ENCODE results near the gene FOXN3. TPM values are rescaled to one million over a fixed set of nuclear protein-coding genes. Genes with fewer than 3 reads are reported as not detected.

Gene FOXN3
- total RNA-seq, 2 donors from 2014 or later: 61.2 to 84.1 TPM

GRCh38 chr14:89167705-89168104 lies 249.3 kb downstream of the FOXN3 start:
- 86 to 92% methylated on average over 5 to 6 of the region's 6 CpGs for WGBS, 2 experiments (ENCODE audit: insufficient coverage in 1 of 2, insufficient read length in 1 of 2)
- H3K36me3 ChIP-seq (ENCODE audit: control insufficient read depth, insufficient read depth, low read length): no peaks in the 10 kb centered on the region
- H3K9me3 ChIP-seq (ENCODE audit: control insufficient read depth, low read length): peaks cover 13% of the 10 kb centered on the region
- H3K4me3 ChIP-seq (ENCODE audit: low read length): no peak overlapping the region
- Mint-ChIP-seq H3K9me3 (peaks cover 14% of the 10 kb centered on the region), H3K4me3 (no peak overlapping the region), H3K36me3 (ENCODE audit: low read depth) (peaks cover 52% of the 10 kb centered on the region), H3K27me3 (ENCODE audit: insufficient read depth) (no peaks in the 10 kb centered on the region), H3K4me1 (no peaks in the 10 kb centered on the region), H3K27ac (no peak overlapping the region)
- H3K9ac ChIP-seq (ENCODE audit: extremely low read depth, low read length, poor library complexity, severe bottlenecking): no peak overlapping the region
- TF ChIP-seq CTCF (conservative IDR thresholded peaks at IDR 0.05): no peak
- no peak overlapping the region for H3K27ac ChIP-seq (ENCODE audit: low read depth, low read length)
- DNase-seq: no peak
- no peaks in the 10 kb centered on the region for H3K4me1 ChIP-seq (ENCODE audit: control insufficient read depth, insufficient read depth, low read length)
- H3K27me3 ChIP-seq (ENCODE audit: control insufficient read depth, insufficient read depth, low read length, poor library complexity, severe bottlenecking): no peaks in the 10 kb centered on the region

- Histone ChIP-seq H3K36me3 (ENCODE audit: control insufficient read depth, insufficient read depth, low read length) (peaks cover 3% of the 10 kb centered on the region), H3K4me1 (ENCODE audit: control insufficient read depth, insufficient read depth, low read length) (no peaks in the 10 kb centered on the region), H3K9ac (ENCODE audit: extremely low read depth, low read length, poor library complexity, severe bottlenecking) (no peak overlapping the region), H3K27me3 (ENCODE audit: control insufficient read depth, insufficient read depth, low read length, poor library complexity, severe bottlenecking) (no peaks in the 10 kb centered on the region), H3K9me3 (ENCODE audit: control insufficient read depth, low read length) (peaks cover 3% of the 10 kb centered on the region), H3K4me3 (ENCODE audit: low read length) (no peak overlapping the region), H3K27ac (ENCODE audit: low read depth, low read length) (no peak overlapping the region)
- Mint-ChIP-seq H3K4me3 (no peak overlapping the region), H3K4me1 (no peaks in the 10 kb centered on the region), H3K36me3 (ENCODE audit: low read depth) (peaks cover 52% of the 10 kb centered on the region), H3K9me3 (peaks cover 7% of the 10 kb centered on the region), H3K27ac (no peak overlapping the region), H3K27me3 (ENCODE audit: insufficient read depth) (no peaks in the 10 kb centered on the region)
- DNase-seq: no peak
- no peak for TF ChIP-seq CTCF (conservative IDR thresholded peaks at IDR 0.05)
- WGBS, 2 experiments (ENCODE audit: insufficient coverage in 1 of 2, insufficient read length in 1 of 2): 92 to 98% methylated on average over 4 of the region's 4 CpGs
Measured at GRCh38 chr14:89166633-89167032, 250.4 kb downstream of the FOXN3 start.

- H3K4me3 Mint-ChIP-seq: no peak overlapping the region
- Histone ChIP-seq H3K4me3 (ENCODE audit: low read length) (no peak overlapping the region), H3K9me3 (ENCODE audit: control insufficient read depth, low read length) (no peaks in the 10 kb centered on the region), H3K27me3 (ENCODE audit: control insufficient read depth, insufficient read depth, low read length, poor library complexity, severe bottlenecking) (no peaks in the 10 kb centered on the region), H3K9ac (ENCODE audit: extremely low read depth, low read length, poor library complexity, severe bottlenecking) (no peak overlapping the region), H3K27ac (ENCODE audit: low read depth, low read length) (no peak overlapping the region), H3K4me1 (ENCODE audit: control insufficient read depth, insufficient read depth, low read length) (no peaks in the 10 kb centered on the region), H3K36me3 (ENCODE audit: control insufficient read depth, insufficient read depth, low read length) (peaks cover 5% of the 10 kb centered on the region)
- no peaks in the 10 kb centered on the region for H3K27me3 Mint-ChIP-seq (ENCODE audit: insufficient read depth)
- peaks cover 2% of the 10 kb centered on the region for H3K9me3 Mint-ChIP-seq
- TF ChIP-seq CTCF (conservative IDR thresholded peaks at IDR 0.05): no peak
- H3K36me3 Mint-ChIP-seq (ENCODE audit: low read depth): peaks cover 54% of the 10 kb centered on the region
- DNase-seq: no peak
- 93 to 97% methylated on average over 4 to 11 of the region's 11 CpGs for WGBS, 2 experiments (ENCODE audit: insufficient coverage in 1 of 2, insufficient read length in 1 of 2)
- H3K27ac Mint-ChIP-seq: no peak overlapping the region
- H3K4me1 Mint-ChIP-seq: no peaks in the 10 kb centered on the region
Measured at GRCh38 chr14:89165189-89166181, 251.5 kb downstream of the FOXN3 start.
